H1 (cell line): Measurements from ENCODE around the gene TMEM163. TPM values are rescaled to one million over a fixed set of nuclear protein-coding genes. Genes with fewer than 3 reads are reported as not detected.

Source experiments
- CTCF ChIA-PET: fragments of 300-600 bp; sonication (Branson Sonifier 250); formaldehyde crosslinking; loops from one replicate; lab custom pipeline; 2021; ENCODE audit not compliant: partially characterized antibody; lab: Charles Lee
- POLR2A ChIA-PET: fragments of 300-600 bp; sonication (Branson Sonifier 250); formaldehyde crosslinking; loops from one replicate; lab custom pipeline; 2021; ENCODE audit warnings: inconsistent platforms; ENCODE audit not compliant: partially characterized antibody; lab: Charles Lee
- DNase-seq, 2 experiments: peaks; one replicate each; pipeline versions ENCODE4 v3.0.0 to v3.0.0-alpha.2; 2010 to 2022; ENCODE audit warnings: low spot score in 2 of 2, low read depth in 1 of 2, mixed read lengths in 1 of 2
- FAIRE-seq: peaks from 2 replicates; lab custom pipeline; 2011; peaks lifted over from hg19 to GRCh38; lab: Jason Lieb, UNC
- H2AFZ ChIP-seq: 2 replicates; pipeline ENCODE4 v1.8.1; 2012; ENCODE audit warnings: low read length, inconsistent platforms
- H2AK5ac ChIP-seq: 2 replicates; pipeline ENCODE4 v1.6.1; 2013; ENCODE audit warnings: low read depth, low read length
- H2BK120ac ChIP-seq: replicated peaks from 2 replicates; pipeline ENCODE3; 2013; ENCODE audit warnings: low read depth, low read length, inconsistent platforms
- H2BK12ac ChIP-seq: 2 replicates; pipeline ENCODE4 v1.6.1; 2013; ENCODE audit warnings: low read depth, low read length
- H2BK15ac ChIP-seq: 2 replicates; pipeline ENCODE4 v1.6.1; 2013; ENCODE audit warnings: low read length
- H2BK20ac ChIP-seq: 2 replicates; pipeline ENCODE4 v1.6.1; 2013; ENCODE audit warnings: low read length
- H2BK5ac ChIP-seq: 2 replicates; pipeline ENCODE4 v1.6.1; 2013; ENCODE audit warnings: low read depth, low read length
- H3K14ac ChIP-seq: 2 replicates; pipeline ENCODE4 v1.6.1; 2013; ENCODE audit warnings: inconsistent platforms; ENCODE audit not compliant: insufficient read length
- H3K18ac ChIP-seq: 2 replicates; pipeline ENCODE4 v1.6.1; 2013; ENCODE audit warnings: low read length; ENCODE audit errors: extremely low read depth
- H3K23ac ChIP-seq: 2 replicates; pipeline ENCODE4 v1.6.1; 2013; ENCODE audit warnings: inconsistent platforms; ENCODE audit not compliant: insufficient read length
- H3K23me2 ChIP-seq: 2 replicates; pipeline ENCODE4 v1.6.1; 2013; ENCODE audit warnings: low read depth, low read length
- H3K27ac ChIP-seq: 2 replicates; pipeline ENCODE4 v1.6.1; 2011; ENCODE audit warnings: low read depth, low read length, inconsistent platforms
- H3K27me3 ChIP-seq, 4 experiments: replicated peaks in 1 of 4; 1 replicate in 1 of 4; 2 replicates in 3 of 4; pipeline versions ENCODE4 v1.6.1 to v1.8.1; 2011 to 2013; ENCODE audit warnings: low read length in 3 of 4, mild to moderate bottlenecking in 3 of 4, inconsistent platforms in 2 of 4, mixed read lengths in 2 of 4, moderate library complexity in 1 of 4; ENCODE audit not compliant: control insufficient read depth in 3 of 4, insufficient read depth in 3 of 4; ENCODE audit errors: extremely low read depth in 1 of 4
- H3K36me3 ChIP-seq, 4 experiments: 2 replicates each; pipeline versions ENCODE4 v1.6.1 to v1.8.1; 2011 to 2013; ENCODE audit warnings: mild to moderate bottlenecking in 4 of 4, low read length in 3 of 4, moderate library complexity in 2 of 4, control low read depth in 1 of 4, inconsistent platforms in 1 of 4; ENCODE audit not compliant: insufficient read depth in 4 of 4, control insufficient read depth in 2 of 4
- H3K4ac ChIP-seq: replicated peaks from 2 replicates; pipeline ENCODE3; 2013; ENCODE audit warnings: low read length, low read depth, mixed read lengths, inconsistent platforms; ENCODE audit not compliant: insufficient read length
- H3K4me1 ChIP-seq, 4 experiments: replicated peaks in 1 of 4; 1 replicate in 1 of 4; 2 replicates in 3 of 4; pipeline versions ENCODE4 v1.6.1 to v1.8.1; 2011 to 2013; ENCODE audit warnings: low read length in 3 of 4, inconsistent platforms in 2 of 4, mixed read lengths in 1 of 4; ENCODE audit not compliant: insufficient read depth in 4 of 4, control insufficient read depth in 3 of 4
- H3K4me2 ChIP-seq, 2 experiments: 2 replicates each; pipeline versions ENCODE4 v1.6.1 to v1.8.1; 2011 to 2013; ENCODE audit warnings: low read depth in 2 of 2, low read length in 2 of 2, control low read depth in 1 of 2, inconsistent platforms in 1 of 2, mild to moderate bottlenecking in 1 of 2; ENCODE audit not compliant: insufficient read depth in 1 of 2
- H3K4me3 ChIP-seq, 4 experiments: fragments of 200-600, 300-600 bp in 1 of 4; sonication (generic), shearing (Covaris generic), sonication (Bioruptor Twin) in 1 of 4; 2 replicates each; pipeline versions ENCODE4 v1.5.1 to v1.8.1; 2011 to 2016; ENCODE audit warnings: low read length in 4 of 4, low read depth in 3 of 4, control low read depth in 2 of 4, inconsistent platforms in 2 of 4, mild to moderate bottlenecking in 2 of 4, mixed read lengths in 1 of 4, moderate library complexity in 1 of 4; ENCODE audit not compliant: insufficient read depth in 2 of 4; ENCODE audit errors: extremely low read depth in 1 of 4
- H3K56ac ChIP-seq: replicated peaks from 2 replicates; pipeline ENCODE3; 2013; ENCODE audit warnings: low read depth, mild to moderate bottlenecking, mixed read lengths, low read length, inconsistent platforms; ENCODE audit not compliant: insufficient read length
- H3K79me1 ChIP-seq: 2 replicates; pipeline ENCODE4 v1.6.1; 2013; ENCODE audit warnings: low read depth, low read length, control low read depth
- H3K79me2 ChIP-seq, 2 experiments: 2 replicates each; pipeline versions ENCODE4 v1.6.1 to v1.8.1; 2012 to 2013; ENCODE audit warnings: low read length in 2 of 2, mild to moderate bottlenecking in 2 of 2, inconsistent platforms in 1 of 2; ENCODE audit not compliant: insufficient read depth in 2 of 2, control insufficient read depth in 1 of 2
- H3K9ac ChIP-seq, 4 experiments: replicated peaks in 1 of 4; 1 replicate in 1 of 4; 2 replicates in 3 of 4; pipeline versions ENCODE4 v1.6.1 to v1.8.1; 2011 to 2013; ENCODE audit warnings: low read depth in 3 of 4, low read length in 3 of 4, control low read depth in 2 of 4, mild to moderate bottlenecking in 2 of 4, moderate library complexity in 2 of 4, inconsistent platforms in 1 of 4; ENCODE audit errors: extremely low read depth in 1 of 4
- H3K9me3 ChIP-seq, 2 experiments: 2 replicates each; pipeline versions ENCODE4 v1.6.1 to v1.8.1; 2012 to 2013; ENCODE audit warnings: mild to moderate bottlenecking in 2 of 2, moderate library complexity in 2 of 2, control low read depth in 1 of 2, inconsistent platforms in 1 of 2, low read depth in 1 of 2, low read length in 1 of 2, mixed read lengths in 1 of 2; ENCODE audit not compliant: insufficient read depth in 2 of 2
- H4K20me1 ChIP-seq, 2 experiments: replicated peaks in 1 of 2; 2 replicates each; pipeline versions ENCODE3 to v1.8.1; 2011 to 2013; ENCODE audit warnings: inconsistent platforms in 2 of 2, low read length in 2 of 2, mild to moderate bottlenecking in 1 of 2; ENCODE audit not compliant: insufficient read depth in 2 of 2, control insufficient read depth in 1 of 2
- H4K5ac ChIP-seq: 2 replicates; pipeline ENCODE4 v1.6.1; 2013; ENCODE audit warnings: low read length, low read depth, mixed read lengths, inconsistent platforms; ENCODE audit not compliant: insufficient read length
- H4K8ac ChIP-seq: 2 replicates; pipeline ENCODE4 v1.8.0; 2013; ENCODE audit warnings: mild to moderate bottlenecking, moderate library complexity, low read length, inconsistent platforms; ENCODE audit not compliant: insufficient read depth; ENCODE audit errors: extremely low read depth
- H4K91ac ChIP-seq: replicated peaks from 2 replicates; pipeline ENCODE3; 2013; ENCODE audit warnings: low read length, mixed read lengths, inconsistent platforms; ENCODE audit not compliant: insufficient read length
- ATF2 ChIP-seq: IDR thresholded peaks from 2 replicates; pipeline ENCODE4 v1.6.1; 2012; ENCODE audit warnings: low read length, inconsistent platforms
- CBX8 ChIP-seq: fragments of 300-800, 300-1000 bp; sonication (generic); IDR thresholded peaks from 2 replicates; pipeline ENCODE4 v1.7.1; 2016; ENCODE audit warnings: low read depth, low read length, borderline replicate concordance
- CTBP2 ChIP-seq: IDR thresholded peaks from 2 replicates; pipeline ENCODE4 v1.7.0; 2011; ENCODE audit warnings: borderline replicate concordance, mild to moderate bottlenecking, moderate library complexity, mixed read lengths, low read length; ENCODE audit not compliant: insufficient read depth, insufficient read length
- E2F6 ChIP-seq: IDR thresholded peaks from 2 replicates; pipeline ENCODE4 v1.6.1; 2012; ENCODE audit warnings: inconsistent platforms
- HDAC6 ChIP-seq: IDR thresholded peaks from one replicate; pipeline ENCODE4 v1.7.1; 2012; ENCODE audit warnings: low read depth, mild to moderate bottlenecking, inconsistent platforms, low read length, moderate library complexity
- POLR2AphosphoS5 ChIP-seq: IDR thresholded peaks from 2 replicates; pipeline ENCODE4 v1.6.1; 2011; ENCODE audit warnings: low read depth, low read length
- RAD21 ChIP-seq, 2 experiments: IDR thresholded peaks in 1 of 2; conservative IDR thresholded peaks in 1 of 2; 2 replicates each; pipeline ENCODE4 v1.6.1; 2011; ENCODE audit warnings: low read depth in 2 of 2, low read length in 2 of 2, improper control_type of control experiment in 1 of 2, inconsistent platforms in 1 of 2, mild to moderate bottlenecking in 1 of 2, moderate library complexity in 1 of 2
- SIN3A ChIP-seq, 2 experiments: IDR thresholded peaks in 1 of 2; conservative IDR thresholded peaks in 1 of 2; 2 replicates each; pipeline ENCODE4 v1.6.1; 2011 to 2012; ENCODE audit warnings: low read length in 2 of 2, improper control_type of control experiment in 1 of 2, low read depth in 1 of 2, mild to moderate bottlenecking in 1 of 2
- SIRT6 ChIP-seq: IDR thresholded peaks from one replicate; pipeline ENCODE4 v1.7.1; 2012; ENCODE audit warnings: low read length, inconsistent platforms
- SUZ12 ChIP-seq: fragments of 200-600 bp; sonication (generic); IDR thresholded peaks from 2 replicates; pipeline ENCODE4 v1.6.1; 2012; ENCODE audit warnings: mild to moderate bottlenecking, inconsistent platforms, low read length, moderate library complexity, mixed read lengths
- ZNF274 ChIP-seq: IDR thresholded peaks from 2 replicates; pipeline ENCODE4 v1.7.0; 2012; ENCODE audit warnings: low read length, borderline replicate concordance; ENCODE audit errors: extremely low read depth
- WGBS, 2 experiments: shearing (Covaris generic) in 1 of 2; methylation state at CpG; one replicate each; pipeline versions ENCODE4 v1.1.6 to v1.1.7; 2013 to 2015; ENCODE audit warnings: low lambda C conversion rate in 2 of 2, mixed read lengths in 2 of 2, inconsistent platforms in 1 of 2, low coverage in 1 of 2, missing lambda C conversion rate in 1 of 2; ENCODE audit not compliant: insufficient replicate concordance in 2 of 2, insufficient coverage in 1 of 2, insufficient read length in 1 of 2; ENCODE audit errors: extremely low coverage in 1 of 2, missing lambda C conversion rate in 1 of 2; 5-methylcytosine and 5-hydroxymethylcytosine counted together
- polyA plus RNA-seq, 7 experiments: library from polyadenylated mRNA; depleted of rRNA in 3 of 7; stranded (reverse) in 5 of 7; unstranded in 2 of 7; fragments of >200 nt in 5 of 7; fragments of 200-250 nt in 2 of 7; gene quantifications; 1 replicate in 5 of 7; 2 replicates in 1 of 7; 4 replicates in 1 of 7; pipeline versions ENCODE4 v1.2.1 to v1.2.3, GENCODE V29; 2011 to 2013; ENCODE audit warnings: missing spikeins in 2 of 7, mixed read lengths in 2 of 7
- total RNA-seq: library from RNA; stranded (reverse); fragmentation: NEBNext Ultra II Directional; extraction: Animal tissue kit (Norgen Biotek cat#: 25700); gene quantifications from 2 replicates; pipeline ENCODE4 v1.2.1, GENCODE V29; 2021

The TMEM163 gene
- total and polyA plus RNA-seq, 2 of the 8 experiments (the other 6 are each of a cell fraction or from before 2014, with no cell fraction given): 2.8 to 3.2 TPM

DNA sequence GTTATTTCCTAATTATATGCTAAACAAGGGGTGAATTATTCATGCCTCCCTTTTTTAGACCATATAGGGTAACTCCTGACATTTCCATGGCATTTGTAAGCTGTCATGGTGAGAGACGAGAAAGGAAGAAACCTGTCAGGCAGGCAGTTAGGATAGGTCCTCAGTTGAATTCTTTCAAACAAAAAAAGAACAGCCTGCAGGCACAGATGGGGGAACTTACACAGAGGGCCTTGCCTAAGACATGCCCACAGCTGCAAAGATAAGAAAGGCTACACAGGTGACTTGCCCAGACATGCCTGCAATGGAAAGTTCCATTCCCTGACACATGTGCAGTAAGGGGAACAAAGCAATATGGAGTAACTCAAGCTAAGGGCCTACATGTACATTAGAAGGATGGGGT is 128.1 kb downstream of the TMEM163 start:
- Histone ChIP-seq H3K4me3 (no peak overlapping the region), H3K27me3 (no peaks in the 10 kb centered on the region), H3K79me1 (no peaks in the 10 kb centered on the region), H2BK12ac (no peak overlapping the region), H3K9me3 (peaks cover 22% of the 10 kb centered on the region in 2 experiments), H3K9ac (no peak overlapping the region), H3K36me3 (peaks cover 0 to 2% (median 0%) of the 10 kb centered on the region in 4 experiments; a peak in 1 of 8 replicates), H3K27ac (no peak overlapping the region), H2BK15ac (no peak overlapping the region), H4K20me1 (no peaks in the 10 kb centered on the region), H3K23ac (no peak overlapping the region), H4K5ac (no peak overlapping the region), H3K4ac (no peak overlapping the region), H3K4me2 (no peak overlapping the region), H4K91ac (no peak overlapping the region), H2BK120ac (no peak overlapping the region), H2BK5ac (peak overlapping the region; percentile 26; the same call in 1 of the 2 replicates), H3K23me2 (no peaks in the 10 kb centered on the region), H3K79me2 (no peaks in the 10 kb centered on the region), H3K18ac (no peak overlapping the region), H4K8ac (no peak overlapping the region), H3K56ac (no peak overlapping the region), H2AK5ac (no peak overlapping the region), H2AFZ (no peak overlapping the region), H2BK20ac (no peak overlapping the region), H3K14ac (no peak overlapping the region), H3K4me1 (peaks cover 0 to 7% (median 5%) of the 10 kb centered on the region in 4 experiments; a peak in 3 of 7 replicates)
- 100% methylated on average over 1 of the region's 1 CpG; no CpG with 5 or more reads in 1 of the 2 experiments for WGBS, 2 experiments
- DNase-seq: no peak
- FAIRE-seq: no peak
- CTCF ChIA-PET: no interaction called here
- POLR2A ChIA-PET: no interaction called here
- TF ChIP-seq RAD21 (IDR thresholded peaks at IDR 0.05 in 1 of 2, conservative IDR thresholded peaks at IDR 0.05 in 1 of 2; ENCODE audit: low read depth in 2 of 2, low read length in 2 of 2) (no peak), E2F6 (no peak), HDAC6 (no peak), ZNF274 (no peak), ATF2 (no peak), CBX8 (no peak), SIRT6 (no peak), SIN3A (conservative IDR thresholded peaks at IDR 0.05 in 1 of 2, IDR thresholded peaks at IDR 0.05 in 1 of 2; ENCODE audit: low read depth in 1 of 2, low read length in 2 of 2) (no peak), SUZ12 (no peak), POLR2AphosphoS5 (no peak), CTBP2 (no peak)
